GM23338 (cell line): ENCODE data around the gene APOL1.

ENCODE experiments used
- CREB1 ChIP-seq: fragments of 250-450 bp; sonication (Bioruptor Pico); IDR thresholded peaks from 2 replicates; pipeline ENCODE4 v1.5.0; 2020; ENCODE audit warnings: low read depth, mild to moderate bottlenecking, moderate library complexity
- CTCF ChIP-seq, 2 experiments: fragments of 200-600 bp in 1 of 2; sonication (generic) in 1 of 2; conservative IDR thresholded peaks; 2 replicates each; pipeline versions ENCODE4 v1.5.1 to v1.6.1; 2016 to 2017; ENCODE audit warnings: antibody characterized with exemption in 2 of 2, low read depth in 2 of 2, mild to moderate bottlenecking in 2 of 2, moderate library complexity in 1 of 2
- ETS1 ChIP-seq: IDR thresholded peaks from 2 replicates; pipeline ENCODE4 v1.6.1; 2016; ENCODE audit warnings: antibody characterized with exemption
- EZH2 ChIP-seq: fragments of 200-600 bp; sonication (generic); IDR thresholded peaks from one replicate; pipeline ENCODE4 v1.8.0; 2017; ENCODE audit warnings: antibody characterized with exemption, mild to moderate bottlenecking, low read depth; ENCODE audit not compliant: unreplicated experiment
- EZH2phosphoT487 ChIP-seq: fragments of 200-600 bp; sonication (generic); IDR thresholded peaks from one replicate; pipeline ENCODE4 v1.8.1; 2018; ENCODE audit warnings: antibody characterized with exemption; ENCODE audit not compliant: unreplicated experiment
- JUNB ChIP-seq: IDR thresholded peaks from one replicate; pipeline ENCODE4 v1.6.1; 2016; ENCODE audit warnings: antibody characterized with exemption; ENCODE audit not compliant: unreplicated experiment
- NANOG ChIP-seq: IDR thresholded peaks from 2 replicates; pipeline ENCODE4 v1.6.1; 2016; ENCODE audit warnings: antibody characterized with exemption, borderline replicate concordance
- POLR2AphosphoS5 ChIP-seq: IDR thresholded peaks from 2 replicates; pipeline ENCODE4 v1.6.1; 2016; ENCODE audit warnings: antibody characterized with exemption, low read depth
- REST ChIP-seq: IDR thresholded peaks from one replicate; pipeline ENCODE4 v1.6.1; 2018; ENCODE audit warnings: antibody characterized with exemption; ENCODE audit not compliant: unreplicated experiment
- STAT1 ChIP-seq: IDR thresholded peaks from one replicate; pipeline ENCODE4 v1.6.1; 2016; ENCODE audit warnings: antibody characterized with exemption; ENCODE audit not compliant: unreplicated experiment
- ZNF114 ChIP-seq: fragments of 250-450 bp; sonication (Bioruptor Pico); IDR thresholded peaks from 2 replicates; pipeline ENCODE4 v1.5.0; 2020; ENCODE audit warnings: mild to moderate bottlenecking, moderate library complexity
- ZNF331 ChIP-seq: fragments of 250-450 bp; sonication (Bioruptor Pico); IDR thresholded peaks from 2 replicates; pipeline ENCODE4 v1.5.0; 2020; ENCODE audit warnings: low read depth, mild to moderate bottlenecking, moderate library complexity
- TF ChIP-seq, protein P1 (sequence below): fragments of 250-450 bp; sonication (Bioruptor Pico); IDR thresholded peaks from 2 replicates; pipeline ENCODE4 v1.5.0; 2020; ENCODE audit warnings: mild to moderate bottlenecking, moderate library complexity

- TF ChIP-seq POLR2AphosphoS5 (no peak), CTCF (conservative IDR thresholded peaks at IDR 0.05; ENCODE audit: low read depth in 2 of 2) (no peak), EZH2phosphoT487 (no peak), JUNB (no peak), EZH2 (no peak), REST (no peak), ETS1 (no peak), ZNF114 (no peak), CREB1 (CRISPR knock-in tag) (no peak), ZNF331 (CRISPR knock-in tag) (no peak), STAT1 (no peak), NANOG (no peak)
- TF ChIP-seq, protein P1, sequence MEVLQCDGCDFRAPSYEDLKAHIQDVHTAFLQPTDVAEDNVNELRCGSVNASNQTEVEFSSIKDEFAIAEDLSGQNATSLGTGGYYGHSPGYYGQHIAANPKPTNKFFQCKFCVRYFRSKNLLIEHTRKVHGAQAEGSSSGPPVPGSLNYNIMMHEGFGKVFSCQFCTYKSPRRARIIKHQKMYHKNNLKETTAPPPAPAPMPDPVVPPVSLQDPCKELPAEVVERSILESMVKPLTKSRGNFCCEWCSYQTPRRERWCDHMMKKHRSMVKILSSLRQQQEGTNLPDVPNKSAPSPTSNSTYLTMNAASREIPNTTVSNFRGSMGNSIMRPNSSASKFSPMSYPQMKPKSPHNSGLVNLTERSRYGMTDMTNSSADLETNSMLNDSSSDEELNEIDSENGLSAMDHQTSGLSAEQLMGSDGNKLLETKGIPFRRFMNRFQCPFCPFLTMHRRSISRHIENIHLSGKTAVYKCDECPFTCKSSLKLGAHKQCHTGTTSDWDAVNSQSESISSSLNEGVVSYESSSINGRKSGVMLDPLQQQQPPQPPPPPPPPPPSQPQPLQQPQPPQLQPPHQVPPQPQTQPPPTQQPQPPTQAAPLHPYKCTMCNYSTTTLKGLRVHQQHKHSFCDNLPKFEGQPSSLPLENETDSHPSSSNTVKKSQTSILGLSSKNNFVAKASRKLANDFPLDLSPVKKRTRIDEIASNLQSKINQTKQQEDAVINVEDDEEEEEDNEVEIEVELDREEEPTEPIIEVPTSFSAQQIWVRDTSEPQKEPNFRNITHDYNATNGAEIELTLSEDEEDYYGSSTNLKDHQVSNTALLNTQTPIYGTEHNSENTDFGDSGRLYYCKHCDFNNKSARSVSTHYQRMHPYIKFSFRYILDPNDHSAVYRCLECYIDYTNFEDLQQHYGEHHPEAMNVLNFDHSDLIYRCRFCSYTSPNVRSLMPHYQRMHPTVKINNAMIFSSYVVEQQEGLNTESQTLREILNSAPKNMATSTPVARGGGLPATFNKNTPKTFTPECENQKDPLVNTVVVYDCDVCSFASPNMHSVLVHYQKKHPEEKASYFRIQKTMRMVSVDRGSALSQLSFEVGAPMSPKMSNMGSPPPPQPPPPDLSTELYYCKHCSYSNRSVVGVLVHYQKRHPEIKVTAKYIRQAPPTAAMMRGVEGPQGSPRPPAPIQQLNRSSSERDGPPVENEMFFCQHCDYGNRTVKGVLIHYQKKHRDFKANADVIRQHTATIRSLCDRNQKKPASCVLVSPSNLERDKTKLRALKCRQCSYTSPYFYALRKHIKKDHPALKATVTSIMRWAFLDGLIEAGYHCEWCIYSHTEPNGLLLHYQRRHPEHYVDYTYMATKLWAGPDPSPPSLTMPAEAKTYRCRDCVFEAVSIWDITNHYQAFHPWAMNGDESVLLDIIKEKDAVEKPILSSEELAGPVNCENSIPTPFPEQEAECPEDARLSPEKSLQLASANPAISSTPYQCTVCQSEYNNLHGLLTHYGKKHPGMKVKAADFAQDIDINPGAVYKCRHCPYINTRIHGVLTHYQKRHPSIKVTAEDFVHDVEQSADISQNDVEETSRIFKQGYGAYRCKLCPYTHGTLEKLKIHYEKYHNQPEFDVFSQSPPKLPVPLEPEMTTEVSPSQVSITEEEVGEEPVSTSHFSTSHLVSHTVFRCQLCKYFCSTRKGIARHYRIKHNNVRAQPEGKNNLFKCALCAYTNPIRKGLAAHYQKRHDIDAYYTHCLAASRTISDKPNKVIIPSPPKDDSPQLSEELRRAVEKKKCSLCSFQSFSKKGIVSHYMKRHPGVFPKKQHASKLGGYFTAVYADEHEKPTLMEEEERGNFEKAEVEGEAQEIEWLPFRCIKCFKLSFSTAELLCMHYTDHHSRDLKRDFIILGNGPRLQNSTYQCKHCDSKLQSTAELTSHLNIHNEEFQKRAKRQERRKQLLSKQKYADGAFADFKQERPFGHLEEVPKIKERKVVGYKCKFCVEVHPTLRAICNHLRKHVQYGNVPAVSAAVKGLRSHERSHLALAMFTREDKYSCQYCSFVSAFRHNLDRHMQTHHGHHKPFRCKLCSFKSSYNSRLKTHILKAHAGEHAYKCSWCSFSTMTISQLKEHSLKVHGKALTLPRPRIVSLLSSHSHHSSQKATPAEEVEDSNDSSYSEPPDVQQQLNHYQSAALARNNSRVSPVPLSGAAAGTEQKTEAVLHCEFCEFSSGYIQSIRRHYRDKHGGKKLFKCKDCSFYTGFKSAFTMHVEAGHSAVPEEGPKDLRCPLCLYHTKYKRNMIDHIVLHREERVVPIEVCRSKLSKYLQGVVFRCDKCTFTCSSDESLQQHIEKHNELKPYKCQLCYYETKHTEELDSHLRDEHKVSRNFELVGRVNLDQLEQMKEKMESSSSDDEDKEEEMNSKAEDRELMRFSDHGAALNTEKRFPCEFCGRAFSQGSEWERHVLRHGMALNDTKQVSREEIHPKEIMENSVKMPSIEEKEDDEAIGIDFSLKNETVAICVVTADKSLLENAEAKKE (CRISPR knock-in tag), result no peak
Observed at GRCh38 chr22:36215981-36216380, 37.0 kb upstream of the APOL1 start.
